Activated T-cell treated with anti-CD3 and anti-CD28 coated beads for 4 hours (primary cell): ENCODE measurements around the gene ALOX15B.

Experiments
- DNase-seq: peaks from one replicate; pipeline ENCODE4 v3.0.0-alpha.2; 2020

ALOX15B gene, protein sequence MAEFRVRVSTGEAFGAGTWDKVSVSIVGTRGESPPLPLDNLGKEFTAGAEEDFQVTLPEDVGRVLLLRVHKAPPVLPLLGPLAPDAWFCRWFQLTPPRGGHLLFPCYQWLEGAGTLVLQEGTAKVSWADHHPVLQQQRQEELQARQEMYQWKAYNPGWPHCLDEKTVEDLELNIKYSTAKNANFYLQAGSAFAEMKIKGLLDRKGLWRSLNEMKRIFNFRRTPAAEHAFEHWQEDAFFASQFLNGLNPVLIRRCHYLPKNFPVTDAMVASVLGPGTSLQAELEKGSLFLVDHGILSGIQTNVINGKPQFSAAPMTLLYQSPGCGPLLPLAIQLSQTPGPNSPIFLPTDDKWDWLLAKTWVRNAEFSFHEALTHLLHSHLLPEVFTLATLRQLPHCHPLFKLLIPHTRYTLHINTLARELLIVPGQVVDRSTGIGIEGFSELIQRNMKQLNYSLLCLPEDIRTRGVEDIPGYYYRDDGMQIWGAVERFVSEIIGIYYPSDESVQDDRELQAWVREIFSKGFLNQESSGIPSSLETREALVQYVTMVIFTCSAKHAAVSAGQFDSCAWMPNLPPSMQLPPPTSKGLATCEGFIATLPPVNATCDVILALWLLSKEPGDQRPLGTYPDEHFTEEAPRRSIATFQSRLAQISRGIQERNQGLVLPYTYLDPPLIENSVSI

DNA sequence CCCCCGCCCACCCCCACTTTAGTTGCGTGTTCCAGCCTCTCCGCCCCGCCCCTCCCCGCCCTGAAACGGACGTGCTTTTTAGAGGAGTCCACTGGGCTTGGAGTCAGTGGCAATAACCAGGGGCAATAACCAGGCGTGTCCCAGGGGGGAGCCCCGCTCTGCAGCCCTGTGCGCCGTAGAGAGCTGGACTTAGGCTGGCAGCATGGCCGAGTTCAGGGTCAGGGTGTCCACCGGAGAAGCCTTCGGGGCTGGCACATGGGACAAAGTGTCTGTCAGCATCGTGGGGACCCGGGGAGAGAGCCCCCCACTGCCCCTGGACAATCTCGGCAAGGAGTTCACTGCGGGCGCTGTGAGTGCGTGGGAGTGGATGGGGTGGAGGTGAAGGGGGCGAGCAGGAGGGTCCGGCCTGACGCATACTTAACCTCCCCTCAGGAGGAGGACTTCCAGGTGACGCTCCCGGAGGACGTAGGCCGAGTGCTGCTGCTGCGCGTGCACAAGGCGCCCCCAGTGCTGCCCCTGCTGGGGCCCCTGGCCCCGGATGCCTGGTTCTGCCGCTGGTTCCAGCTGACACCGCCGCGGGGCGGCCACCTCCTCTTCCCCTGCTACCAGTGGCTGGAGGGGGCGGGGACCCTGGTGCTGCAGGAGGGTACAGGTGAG, at the start of gene ALOX15B:
TSS of gene ALOX15B (plus strand) at position 106 of the 657 bp plus-strand sequence. CDS start at position 203, 97 bp downstream.
- DNase-seq: no peak

DNA sequence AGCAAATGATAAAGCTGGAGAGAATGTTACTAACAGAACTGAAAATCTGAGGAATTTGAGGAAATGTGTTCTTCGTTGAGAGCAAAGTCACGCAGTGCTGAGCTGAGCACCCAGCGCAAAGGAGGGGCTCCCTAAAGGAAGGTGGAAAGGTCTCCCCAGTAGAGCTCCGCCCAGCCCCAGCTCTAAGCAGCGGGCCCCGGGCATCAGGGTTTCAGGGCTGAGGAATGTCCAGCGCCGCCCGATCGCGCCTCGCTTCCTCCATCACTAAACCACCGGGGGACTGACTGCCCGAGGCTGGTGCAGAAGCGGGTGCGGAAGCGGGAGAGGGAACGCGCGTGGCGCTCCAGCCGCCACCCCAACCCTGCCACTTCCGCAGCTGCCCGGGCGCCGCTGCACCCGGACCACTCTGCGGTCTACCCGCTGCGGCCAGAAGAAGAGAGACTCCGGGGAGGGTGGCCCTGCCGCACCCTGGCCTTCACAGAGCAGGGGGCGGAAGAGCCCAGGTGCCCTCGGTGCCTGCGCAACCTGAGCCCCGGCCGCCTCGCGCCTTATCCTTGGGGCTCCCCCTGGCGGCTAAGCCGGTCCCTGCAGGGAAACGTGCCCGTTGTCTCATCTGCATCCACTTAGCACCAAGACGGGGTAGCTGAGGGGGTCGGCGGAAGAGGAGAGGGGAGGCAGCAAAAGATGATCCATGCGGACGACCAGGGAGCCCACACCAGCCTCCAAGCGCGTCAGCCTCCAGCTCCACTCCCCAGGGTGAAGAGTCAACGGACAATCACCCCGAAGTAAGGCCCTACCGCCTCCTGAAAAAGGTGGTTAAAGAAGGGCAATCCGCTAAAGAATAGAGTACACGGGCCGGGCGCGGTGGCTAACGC, 48.8 kb upstream of the ALOX15B start:
- DNase-seq: peak; percentile 97

DNA sequence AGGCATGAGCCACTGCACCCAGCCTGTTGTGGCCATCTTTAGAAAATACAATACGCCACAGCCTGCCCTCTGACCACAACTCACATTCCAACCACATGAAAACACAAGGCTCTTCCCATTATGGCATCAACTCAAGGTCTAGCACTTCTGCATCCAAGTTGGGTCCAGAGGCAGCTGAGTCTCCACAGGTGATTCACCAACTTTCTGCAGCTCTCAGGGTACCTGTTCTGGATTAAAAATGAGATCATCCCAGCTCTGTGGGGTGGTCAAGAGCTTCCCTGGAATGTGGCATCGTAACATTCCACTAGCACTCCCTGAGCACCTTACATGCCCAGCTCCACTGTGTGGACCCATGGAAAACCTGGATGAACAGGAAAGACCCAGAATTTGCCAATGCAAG, 46.3 kb upstream of the ALOX15B start:
- no peak for DNase-seq

DNA sequence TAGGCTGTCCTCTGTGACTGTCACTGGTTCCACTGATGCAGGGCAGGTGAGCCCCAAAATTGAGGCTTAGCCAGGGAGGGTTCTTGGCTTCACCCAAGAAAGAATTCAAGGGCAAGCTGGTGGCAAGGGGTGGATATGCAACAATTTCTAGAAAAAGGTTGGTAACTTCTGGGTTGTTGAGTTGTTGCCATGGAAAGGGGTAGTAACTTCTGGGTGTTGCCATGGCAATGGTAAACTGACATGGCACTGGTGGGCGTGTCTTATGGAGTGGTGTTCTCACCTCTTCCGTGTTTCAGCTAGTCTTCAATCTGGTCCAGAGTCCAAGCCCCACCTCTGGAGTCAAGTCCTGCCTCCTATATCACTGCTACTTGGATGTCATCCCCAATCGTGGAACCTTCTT, 45.9 kb upstream of the ALOX15B start:
- no peak for DNase-seq

DNA sequence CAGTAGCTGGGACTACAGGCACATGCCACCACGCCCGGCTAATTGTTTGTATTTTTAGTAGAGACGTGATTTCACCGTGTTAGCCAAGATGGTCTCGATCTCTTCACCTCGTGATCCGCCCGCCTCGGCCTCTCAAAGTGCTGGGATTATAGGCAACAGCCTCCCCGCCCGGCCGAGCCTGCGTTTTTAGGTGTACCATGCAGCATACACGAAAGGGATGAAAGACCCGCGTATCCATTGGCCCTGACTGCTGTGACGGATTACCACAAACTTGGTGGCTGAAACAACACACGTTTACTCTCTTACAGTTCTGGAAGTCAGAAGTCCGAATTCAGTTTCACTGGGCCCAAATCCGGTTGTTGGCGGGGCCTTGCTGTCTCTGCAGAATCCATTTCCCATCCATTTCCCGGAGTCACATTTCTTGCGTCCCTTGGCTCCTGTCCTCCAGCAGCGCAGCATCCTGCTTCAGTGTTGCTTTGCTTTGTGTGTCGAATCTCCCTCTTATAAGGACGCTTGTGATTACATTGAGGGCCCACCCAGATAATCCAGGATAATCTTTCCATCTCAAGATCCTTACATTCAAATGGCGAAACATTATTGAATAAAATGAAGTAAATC, 44.8 kb upstream of the ALOX15B start:
- no peak for DNase-seq

DNA sequence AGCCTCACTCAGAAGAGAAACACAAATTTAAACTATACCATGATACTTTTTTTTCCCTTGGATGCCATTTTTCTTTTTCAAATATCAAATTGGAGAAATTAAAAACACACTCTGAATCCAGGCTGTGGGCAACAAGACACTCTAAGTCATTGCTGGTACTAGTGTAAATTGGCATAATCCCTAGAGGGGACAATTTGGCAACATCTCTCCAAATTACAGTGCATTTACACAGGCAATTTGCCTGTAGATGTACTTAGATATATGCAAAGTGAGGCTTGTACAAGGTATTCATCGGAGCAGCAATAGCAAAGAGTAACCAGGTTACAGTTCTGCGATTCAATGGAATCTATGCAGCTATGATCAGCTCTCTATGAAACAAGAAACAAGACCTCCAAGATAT, 43.1 kb upstream of the ALOX15B start:
- no peak for DNase-seq

DNA sequence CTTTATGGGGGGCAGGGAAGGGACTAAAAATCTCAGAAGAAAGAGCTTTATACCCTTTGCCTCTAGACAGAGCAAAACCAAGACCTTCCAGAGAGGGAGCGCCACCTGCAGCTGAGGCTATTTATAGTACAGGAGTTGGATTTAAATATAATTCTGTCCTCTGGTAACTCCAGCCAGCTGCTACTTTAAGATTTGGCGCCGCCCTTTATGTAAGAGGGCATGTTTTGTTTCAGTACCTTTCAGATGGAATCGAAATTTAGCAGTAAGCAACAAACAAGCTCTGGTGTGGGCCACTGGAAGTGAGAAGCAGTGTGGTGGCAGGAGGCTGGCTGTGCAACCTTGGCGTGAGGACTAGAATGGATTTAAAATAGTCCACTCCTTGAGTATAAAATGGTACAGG, 41.7 kb upstream of the ALOX15B start:
- DNase-seq: no peak

DNA sequence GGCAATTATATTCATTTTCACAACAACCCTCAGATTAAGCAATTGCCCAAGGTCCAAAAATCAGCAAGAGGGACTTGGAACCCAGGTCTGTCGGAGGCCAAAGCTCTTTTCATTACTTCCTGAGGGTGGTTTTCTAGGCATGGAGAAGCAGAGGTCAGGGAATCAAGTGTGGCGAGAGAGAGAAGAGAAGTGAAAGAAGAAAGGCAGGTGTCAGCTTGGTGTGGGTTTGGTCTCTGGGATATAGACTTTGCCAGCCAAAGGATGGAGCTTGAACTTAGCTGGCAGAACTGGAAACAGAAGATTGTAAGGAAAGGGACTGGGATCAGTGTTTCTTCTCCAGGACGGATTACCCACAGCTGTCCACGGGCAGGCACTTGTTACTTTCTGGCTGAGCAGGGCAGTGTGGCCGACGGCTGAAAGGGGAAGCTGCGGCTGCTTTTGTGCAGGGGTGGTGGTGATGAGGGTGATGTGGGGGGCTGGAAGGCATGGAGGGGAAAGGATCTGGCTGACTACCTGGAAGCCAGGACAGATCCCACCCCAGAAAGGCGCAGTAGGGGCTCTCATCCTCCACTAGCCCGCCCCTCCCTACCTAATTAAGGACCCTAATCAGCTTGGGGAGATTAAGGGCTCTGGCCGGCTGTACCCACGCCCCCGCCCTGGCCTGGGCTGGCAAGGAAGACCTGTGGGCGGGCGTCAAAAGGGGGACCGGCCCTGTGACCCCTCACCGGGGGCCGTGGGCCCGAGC, 36.7 kb upstream of the ALOX15B start, which contains the start of gene GUCY2D:
TSS of gene GUCY2D (plus strand) at position 640 of the 745 bp plus-strand sequence. CDS start 433 bp downstream, outside the sequence.
- DNase-seq: no peak

DNA sequence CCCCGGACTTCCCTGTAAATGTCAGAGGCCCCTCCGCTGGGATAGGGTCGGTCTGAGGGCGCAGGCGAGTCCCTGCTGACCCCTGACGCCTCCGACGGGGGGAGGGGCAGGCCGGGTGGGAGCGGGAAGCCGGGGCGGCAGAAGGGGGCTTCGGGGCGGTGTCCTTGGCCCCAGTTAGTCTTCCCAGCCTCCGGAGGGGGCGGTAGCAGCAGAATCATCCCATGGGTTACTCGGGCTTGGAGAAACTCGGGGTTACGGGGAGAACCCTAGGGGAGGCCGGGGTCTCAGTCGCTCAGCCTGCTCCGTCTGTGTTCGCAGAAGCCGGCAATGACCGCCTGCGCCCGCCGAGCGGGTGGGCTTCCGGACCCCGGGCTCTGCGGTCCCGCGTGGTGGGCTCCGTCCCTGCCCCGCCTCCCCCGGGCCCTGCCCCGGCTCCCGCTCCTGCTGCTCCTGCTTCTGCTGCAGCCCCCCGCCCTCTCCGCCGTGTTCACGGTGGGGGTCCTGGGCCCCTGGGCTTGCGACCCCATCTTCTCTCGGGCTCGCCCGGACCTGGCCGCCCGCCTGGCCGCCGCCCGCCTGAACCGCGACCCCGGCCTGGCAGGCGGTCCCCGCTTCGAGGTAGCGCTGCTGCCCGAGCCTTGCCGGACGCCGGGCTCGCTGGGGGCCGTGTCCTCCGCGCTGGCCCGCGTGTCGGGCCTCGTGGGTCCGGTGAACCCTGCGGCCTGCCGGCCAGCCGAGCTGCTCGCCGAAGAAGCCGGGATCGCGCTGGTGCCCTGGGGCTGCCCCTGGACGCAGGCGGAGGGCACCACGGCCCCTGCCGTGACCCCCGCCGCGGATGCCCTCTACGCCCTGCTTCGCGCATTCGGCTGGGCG, 35.9 kb upstream of the ALOX15B start:
- no peak for DNase-seq

DNA sequence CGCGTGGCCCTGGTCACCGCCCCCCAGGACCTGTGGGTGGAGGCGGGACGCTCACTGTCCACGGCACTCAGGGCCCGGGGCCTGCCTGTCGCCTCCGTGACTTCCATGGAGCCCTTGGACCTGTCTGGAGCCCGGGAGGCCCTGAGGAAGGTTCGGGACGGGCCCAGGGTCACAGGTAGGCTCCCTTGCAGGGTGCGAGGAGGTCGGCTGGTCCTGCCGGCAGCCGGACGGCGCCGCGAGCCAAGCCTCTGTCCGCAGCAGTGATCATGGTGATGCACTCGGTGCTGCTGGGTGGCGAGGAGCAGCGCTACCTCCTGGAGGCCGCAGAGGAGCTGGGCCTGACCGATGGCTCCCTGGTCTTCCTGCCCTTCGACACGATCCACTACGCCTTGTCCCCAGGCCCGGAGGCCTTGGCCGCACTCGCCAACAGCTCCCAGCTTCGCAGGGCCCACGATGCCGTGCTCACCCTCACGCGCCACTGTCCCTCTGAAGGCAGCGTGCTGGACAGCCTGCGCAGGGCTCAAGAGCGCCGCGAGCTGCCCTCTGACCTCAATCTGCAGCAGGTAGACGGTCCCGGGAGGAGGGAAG, 35.2 kb upstream of the ALOX15B start:
- DNase-seq: no peak

DNA sequence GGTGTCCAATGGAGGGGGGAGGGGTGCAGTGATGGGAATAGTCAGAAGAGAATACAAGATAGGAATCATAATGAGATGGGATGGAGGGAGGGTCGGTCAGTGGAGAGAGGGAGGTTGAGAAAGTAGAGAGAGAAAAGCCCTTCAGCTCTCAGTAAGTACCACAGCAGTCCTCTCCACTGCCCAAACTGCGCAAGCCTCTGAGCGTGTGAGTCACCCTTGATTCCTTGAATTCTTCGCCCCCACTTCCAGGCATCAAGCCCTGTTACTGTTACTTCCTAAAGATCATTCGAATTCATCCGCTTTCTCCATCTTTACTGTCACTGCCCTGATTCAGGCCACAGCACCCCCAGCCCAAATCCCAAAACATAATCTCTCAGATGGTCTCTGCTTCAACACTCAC, 34.0 kb upstream of the ALOX15B start:
- no peak for DNase-seq

DNA sequence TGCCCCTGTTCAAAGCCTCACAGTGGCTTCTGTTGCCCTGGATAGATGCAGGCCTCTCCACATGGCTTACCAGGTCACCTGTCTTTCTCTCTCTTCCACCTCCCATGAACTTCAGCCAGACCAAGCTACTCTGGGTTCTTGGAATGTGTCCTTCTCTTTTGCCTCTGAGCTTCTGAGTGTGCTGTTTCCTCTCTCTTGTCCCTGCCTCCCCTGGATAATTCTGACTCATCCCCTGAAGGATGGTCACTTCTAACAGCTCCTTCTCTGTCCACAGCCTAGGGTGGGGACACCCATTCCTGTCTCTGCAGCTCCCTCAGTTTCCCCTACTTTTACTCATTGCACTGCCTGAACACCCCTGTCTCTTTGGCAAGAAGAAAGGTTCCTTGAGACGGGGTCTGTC, 33.5 kb upstream of the ALOX15B start:
- DNase-seq: no peak

DNA sequence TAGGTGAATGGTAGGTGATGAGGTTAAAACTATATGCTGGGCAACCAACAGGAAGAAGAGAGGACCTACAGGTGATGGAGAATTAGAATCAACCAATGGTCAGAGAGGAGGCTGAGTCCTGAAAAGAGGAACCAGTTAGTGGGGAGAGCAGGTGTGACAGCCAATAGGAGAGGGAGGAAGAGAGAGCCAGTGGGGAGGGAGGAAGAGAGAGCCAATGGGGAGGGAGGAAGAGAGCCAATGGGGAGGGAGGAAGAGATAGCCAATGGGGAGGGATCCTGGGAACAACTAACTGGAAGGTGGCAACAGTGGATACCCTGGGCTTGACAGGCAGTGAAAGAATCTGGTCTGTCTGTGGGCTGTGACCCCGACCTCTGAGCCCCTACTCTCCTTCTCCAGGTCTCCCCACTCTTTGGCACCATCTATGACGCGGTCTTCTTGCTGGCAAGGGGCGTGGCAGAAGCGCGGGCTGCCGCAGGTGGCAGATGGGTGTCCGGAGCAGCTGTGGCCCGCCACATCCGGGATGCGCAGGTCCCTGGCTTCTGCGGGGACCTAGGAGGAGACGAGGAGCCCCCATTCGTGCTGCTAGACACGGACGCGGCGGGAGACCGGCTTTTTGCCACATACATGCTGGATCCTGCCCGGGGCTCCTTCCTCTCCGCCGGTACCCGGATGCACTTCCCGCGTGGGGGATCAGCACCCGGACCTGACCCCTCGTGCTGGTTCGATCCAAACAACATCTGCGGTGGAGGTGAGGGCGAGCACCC, 32.7 kb upstream of the ALOX15B start:
- DNase-seq: no peak

DNA sequence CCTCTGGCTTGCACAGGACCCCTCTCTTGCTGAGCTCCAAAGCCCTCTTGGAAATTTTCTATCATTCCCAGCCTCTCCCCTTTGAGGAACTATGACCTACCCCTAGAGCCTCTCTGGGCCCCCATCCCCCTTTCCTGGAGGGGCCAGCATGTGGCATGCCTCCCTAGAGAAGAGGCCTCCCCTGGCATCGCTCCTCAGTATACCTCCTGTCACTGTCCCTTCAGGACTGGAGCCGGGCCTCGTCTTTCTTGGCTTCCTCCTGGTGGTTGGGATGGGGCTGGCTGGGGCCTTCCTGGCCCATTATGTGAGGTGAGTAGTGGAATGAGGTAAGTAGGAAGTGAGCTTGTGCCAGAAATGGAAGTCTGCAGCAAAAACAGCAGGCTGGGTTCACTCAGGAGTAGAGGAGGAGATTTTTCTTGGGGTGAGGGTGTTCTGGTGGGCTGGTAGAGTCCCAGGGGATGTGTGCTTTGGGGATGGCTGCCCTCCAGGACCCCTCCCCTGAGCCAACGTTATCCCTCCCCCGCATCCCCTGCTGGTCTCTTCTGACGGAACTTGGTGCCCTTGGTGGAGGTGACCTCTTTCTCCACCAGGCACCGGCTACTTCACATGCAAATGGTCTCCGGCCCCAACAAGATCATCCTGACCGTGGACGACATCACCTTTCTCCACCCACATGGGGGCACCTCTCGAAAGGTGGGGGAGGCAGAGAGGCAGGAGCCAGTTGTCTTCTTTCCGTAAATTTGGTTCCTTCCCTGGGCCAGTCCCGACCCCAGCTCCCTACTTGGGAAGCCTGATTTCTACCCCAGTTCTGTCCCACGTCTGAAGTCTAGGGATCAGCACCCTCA, 31.8 kb upstream of the ALOX15B start:
- no peak for DNase-seq

DNA sequence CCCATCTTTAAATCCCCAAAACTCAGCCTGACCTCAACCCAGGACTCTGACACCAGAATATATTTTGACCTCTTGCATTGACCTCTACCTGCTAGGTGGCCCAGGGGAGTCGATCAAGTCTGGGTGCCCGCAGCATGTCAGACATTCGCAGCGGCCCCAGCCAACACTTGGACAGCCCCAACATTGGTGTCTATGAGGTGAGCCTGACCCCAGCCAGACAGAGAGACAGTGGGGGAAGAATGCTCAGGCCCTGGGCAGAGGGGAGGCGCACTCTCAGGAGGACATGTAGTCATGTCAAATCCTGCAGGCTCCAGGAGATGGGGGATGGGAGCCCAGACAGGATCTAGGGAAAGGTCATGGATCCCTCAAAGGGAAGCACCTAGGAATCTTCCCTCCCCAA, 31.0 kb upstream of the ALOX15B start:
- no peak for DNase-seq

DNA sequence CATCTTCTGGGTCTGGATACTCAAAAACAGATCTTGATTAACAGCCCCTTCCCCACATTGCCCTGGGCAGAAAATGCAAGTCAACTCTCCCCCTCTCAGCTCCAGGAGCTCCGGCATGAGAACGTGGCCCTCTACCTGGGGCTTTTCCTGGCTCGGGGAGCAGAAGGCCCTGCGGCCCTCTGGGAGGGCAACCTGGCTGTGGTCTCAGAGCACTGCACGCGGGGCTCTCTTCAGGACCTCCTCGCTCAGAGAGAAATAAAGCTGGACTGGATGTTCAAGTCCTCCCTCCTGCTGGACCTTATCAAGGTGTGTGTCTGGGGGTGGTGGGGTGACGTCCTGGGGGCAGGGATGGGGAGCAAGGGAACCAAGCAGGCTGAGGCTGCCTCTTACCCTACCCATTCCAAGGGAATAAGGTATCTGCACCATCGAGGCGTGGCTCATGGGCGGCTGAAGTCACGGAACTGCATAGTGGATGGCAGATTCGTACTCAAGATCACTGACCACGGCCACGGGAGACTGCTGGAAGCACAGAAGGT, 26.7 kb upstream of the ALOX15B start:
- DNase-seq: no peak

DNA sequence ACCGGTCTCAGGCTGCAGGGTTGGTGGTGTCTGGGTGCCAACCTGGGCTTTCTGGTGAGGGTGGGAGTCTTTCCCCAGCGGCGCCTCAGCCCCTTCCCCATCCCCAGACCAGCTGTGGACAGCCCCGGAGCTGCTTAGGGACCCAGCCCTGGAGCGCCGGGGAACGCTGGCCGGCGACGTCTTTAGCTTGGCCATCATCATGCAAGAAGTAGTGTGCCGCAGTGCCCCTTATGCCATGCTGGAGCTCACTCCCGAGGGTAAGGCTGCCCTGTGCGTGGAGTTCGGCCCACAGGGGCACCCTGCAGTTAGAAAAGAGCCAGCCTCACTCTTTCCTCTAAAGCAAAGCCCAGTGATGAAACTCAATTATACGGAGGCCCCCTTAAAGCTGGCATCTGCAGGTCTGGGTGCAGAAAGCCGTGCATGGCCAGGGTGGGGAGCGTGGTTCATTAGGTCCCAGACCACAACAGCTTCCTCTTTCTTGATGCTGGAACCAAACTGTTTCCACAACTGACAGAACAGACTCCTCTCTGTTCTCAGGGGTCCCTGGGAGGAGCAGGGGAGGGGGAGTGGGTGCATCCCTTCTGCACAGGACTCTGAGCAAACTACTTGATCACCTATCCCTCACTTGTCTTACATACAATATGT, 25.7 kb upstream of the ALOX15B start:
- DNase-seq: no peak
